Measurements from ENCODE around the gene CD7.

The CD7 gene

GRCh38 chr17:82266142-82266541 lies 51.3 kb downstream of the CD7 start:
- no peak overlapping the region for H2AFZ ChIP-seq (ENCODE audit: low read length)
- no peak overlapping the region for H3K4me2 ChIP-seq (ENCODE audit: low read length)
- H3K4me3 ChIP-seq (ENCODE audit: low read depth, low read length, poor library complexity, severe bottlenecking) = no peak overlapping the region
- H3K9me2 ChIP-seq (ENCODE audit: low read depth, low read length) = no peaks in the 10 kb centered on the region
- no peaks in the 10 kb centered on the region for H3K27me3 ChIP-seq (ENCODE audit: insufficient read depth, low read length)
- no peaks in the 10 kb centered on the region for H4K20me1 ChIP-seq (ENCODE audit: insufficient read depth, low read length)
- H3K9ac ChIP-seq (ENCODE audit: low read length) = no peak overlapping the region
- H3K9me3 ChIP-seq (ENCODE audit: low read length) = no peaks in the 10 kb centered on the region
- H3K36me3 ChIP-seq (ENCODE audit: insufficient read depth, low read length) = peaks cover 99% of the 10 kb centered on the region
- no peak overlapping the region for H3K27ac ChIP-seq (ENCODE audit: low read depth, low read length, poor library complexity, severe bottlenecking)
- H3K4me1 ChIP-seq (ENCODE audit: insufficient read depth, low read length, severe bottlenecking) = peaks cover 10% of the 10 kb centered on the region
- H3K79me2 ChIP-seq (ENCODE audit: insufficient read depth, low read length) = peaks cover 50% of the 10 kb centered on the region
- TF ChIP-seq CTCF (IDR thresholded peaks at IDR 0.05; ENCODE audit: low read length) = no peak
- no peak for TF ChIP-seq EZH2 (IDR thresholded peaks at IDR 0.05; ENCODE audit: borderline replicate concordance, low read length)
- no peaks in the 10 kb centered on the region for H3F3A ChIP-seq (ENCODE audit: insufficient read depth, low read length)

All from OCI-LY1 (cell line).